GM12875 (cell line): ENCODE measurements around the gene GSTM1.

ENCODE experiments used
- H3K4me3 ChIP-seq: one replicate; pipeline ENCODE4 v1.5.1; 2011; ENCODE audit warnings: low read depth, low read length, control low read depth
- CTCF ChIP-seq: IDR thresholded peaks from 2 replicates; pipeline ENCODE4 v1.5.1; 2011; ENCODE audit warnings: low read depth, mild to moderate bottlenecking, control low read depth, inconsistent platforms, low read length, moderate library complexity, borderline replicate concordance; ENCODE audit not compliant: insufficient read depth

Gene GSTM1

GRCh38 chr1:109642626-109643025, 45.0 kb upstream of the GSTM1 start:
- no peak for TF ChIP-seq CTCF
- no peak overlapping the region for H3K4me3 ChIP-seq

GRCh38 chr1:109643385-109644230, 44.0 kb upstream of the GSTM1 start:
- TF ChIP-seq CTCF = peak; percentile 93
- H3K4me3 ChIP-seq = no peak overlapping the region

- no peak for TF ChIP-seq CTCF
- H3K4me3 ChIP-seq = no peak overlapping the region
Observed at GRCh38 chr1:109644670-109645069, 42.9 kb upstream of the GSTM1 start.

GRCh38 chr1:109649491-109649914, 38.1 kb upstream of the GSTM1 start:
- H3K4me3 ChIP-seq = no peak overlapping the region
- TF ChIP-seq CTCF = no peak

GRCh38 chr1:109650609-109651008, 37.0 kb upstream of the GSTM1 start:
- no peak for TF ChIP-seq CTCF
- H3K4me3 ChIP-seq = no peak overlapping the region

- no peak overlapping the region for H3K4me3 ChIP-seq
- TF ChIP-seq CTCF = no peak
Observed at GRCh38 chr1:109652402-109652801, 35.2 kb upstream of the GSTM1 start.

GRCh38 chr1:109653306-109653705, 34.3 kb upstream of the GSTM1 start:
- TF ChIP-seq CTCF = no peak
- no peak overlapping the region for H3K4me3 ChIP-seq
